CD1c-positive myeloid dendritic cell (primary cell): Measurements from ENCODE around the gene MRTFB.

ENCODE experiments used
- DNase-seq: peaks from one replicate; pipeline ENCODE4 v3.0.0-alpha.2; 2016; ENCODE audit errors: extremely low spot score

MRTFB gene

GRCh38 chr16:14284930-14285512 lies 213.9 kb downstream of the MRTFB start:
- DNase-seq: no peak

GRCh38 chr16:14285513-14286367 lies 214.6 kb downstream of the MRTFB start:
- DNase-seq: peak; percentile 96

GRCh38 chr16:14286368-14287230 lies 215.5 kb downstream of the MRTFB start:
- peak; percentile 48 for DNase-seq

- DNase-seq: no peak
Observed at GRCh38 chr16:14289692-14290340, 218.7 kb downstream of the MRTFB start.

- no peak for DNase-seq
Observed at GRCh38 chr16:14291286-14291685, 220.2 kb downstream of the MRTFB start.

- peak; percentile 91 for DNase-seq
Observed at GRCh38 chr16:14292051-14292825, 221.1 kb downstream of the MRTFB start.

GRCh38 chr16:14296663-14297062 lies 225.5 kb downstream of the MRTFB start:
- no peak for DNase-seq

GRCh38 chr16:14298374-14299122 lies 227.4 kb downstream of the MRTFB start:
- no peak for DNase-seq

- DNase-seq: peak; percentile 71
Observed at GRCh38 chr16:14300705-14301168, 229.6 kb downstream of the MRTFB start.

- no peak for DNase-seq
Observed at GRCh38 chr16:14301169-14302030, 230.3 kb downstream of the MRTFB start.

GRCh38 chr16:14302031-14302398 lies 230.9 kb downstream of the MRTFB start:
- peak; percentile 70 for DNase-seq

GRCh38 chr16:14302399-14303181 lies 231.5 kb downstream of the MRTFB start:
- no peak for DNase-seq

- DNase-seq: no peak
Observed at GRCh38 chr16:14303182-14303618, 232.1 kb downstream of the MRTFB start.

- no peak for DNase-seq
Observed at GRCh38 chr16:14303639-14304394, 232.7 kb downstream of the MRTFB start.

GRCh38 chr16:14304891-14305460 lies 233.9 kb downstream of the MRTFB start:
- no peak for DNase-seq

GRCh38 chr16:14306485-14307058 lies 235.5 kb downstream of the MRTFB start:
- DNase-seq: no peak

- no peak for DNase-seq
Observed at GRCh38 chr16:14307059-14307526, 236.0 kb downstream of the MRTFB start.
